Tibial artery (tissue), 4 donors: ENCODE measurements around the gene GPR32.
"Not testable (repeated sequence)": the region's sequence is repeated elsewhere in the genome, so short reads cannot be mapped to it uniquely, and the experiment has no call there.

Experiments used
- DNase-seq, 2 donors: peaks; one replicate each; pipeline ENCODE4 v3.0.0-alpha.2; 2019
- H3K27ac ChIP-seq, 2 donors: fragments of 200-600 bp; sonication (generic) in 1 of 2; 1 replicate in 1 of 2; 2 replicates in 1 of 2; pipeline ENCODE4 v1.5.1; 2018 to 2019; ENCODE audit warnings: mild to moderate bottlenecking in 1 of 2
- H3K27me3 ChIP-seq, 2 donors: fragments of 200-600 bp; sonication (generic) in 1 of 2; one replicate each; pipeline versions ENCODE4 v1.5.1 to v1.6.0; 2016 to 2019
- H3K36me3 ChIP-seq, 3 donors: fragments of 200-600 bp; sonication (generic) in 2 of 3; one replicate each; pipeline ENCODE4 v1.5.1; 2016 to 2019; ENCODE audit warnings: mild to moderate bottlenecking in 2 of 3
- H3K4me1 ChIP-seq, 4 donors: fragments of 200-600 bp; sonication (generic) in 2 of 4; 1 replicate in 3 of 4; 2 replicates in 1 of 4; pipeline ENCODE4 v1.5.1; 2016 to 2019
- H3K4me3 ChIP-seq, 2 donors: fragments of 200-600 bp; sonication (generic) in 1 of 2; 1 replicate in 1 of 2; 2 replicates in 1 of 2; pipeline ENCODE4 v1.5.1; 2018 to 2019; ENCODE audit warnings: mild to moderate bottlenecking in 2 of 2
- H3K9me3 ChIP-seq, 3 donors: fragments of 200-600 bp; sonication (generic) in 1 of 3; one replicate each; pipeline ENCODE4 v1.5.1; 2016 to 2019
- CTCF ChIP-seq, 2 experiments: fragments of 200-600 bp in 1 of 2; fragments of 450-650 bp in 1 of 2; IDR thresholded peaks; one replicate each; pipeline ENCODE4 v1.5.1; 2017 to 2019; ENCODE audit warnings: antibody characterized with exemption in 2 of 2, mild to moderate bottlenecking in 1 of 2, moderate library complexity in 1 of 2
- intact Hi-C: fragments of 100-400 bp; cut with DNase I; formaldehyde crosslinking; loops from one replicate; pipeline ENCODE4 v1.15.0; 2023; ENCODE audit warnings: low total_unique reads

Gene GPR32

GRCh38 chr19:50799547-50799851 is 29.2 kb downstream of the GPR32 start:
- peaks cover 22 to 69% (median 41%) of the 10 kb centered on the region in 3 donors for H3K36me3 ChIP-seq
- no peak for DNase-seq
- peaks cover 0 to 25% (median 18%) of the 10 kb centered on the region in 4 donors for H3K4me1 ChIP-seq
- no peaks in the 10 kb centered on the region for H3K27me3 ChIP-seq
- TF ChIP-seq CTCF (IDR thresholded peaks at IDR 0.05): no peak
- intact Hi-C loops: no loop called here
- no peak overlapping the region for H3K4me3 ChIP-seq
- H3K9me3 ChIP-seq: no peaks in the 10 kb centered on the region
- no peak overlapping the region for H3K27ac ChIP-seq

- no peak for DNase-seq
- H3K9me3 ChIP-seq: no peaks in the 10 kb centered on the region
- no peaks in the 10 kb centered on the region for H3K27me3 ChIP-seq
- intact Hi-C loops: no loop called here
- no peak overlapping the region for H3K4me3 ChIP-seq
- peaks cover 22 to 60% (median 41%) of the 10 kb centered on the region in 3 donors for H3K36me3 ChIP-seq
- no peak for TF ChIP-seq CTCF (IDR thresholded peaks at IDR 0.05)
- peaks cover 0 to 24% (median 20%) of the 10 kb centered on the region in 4 donors for H3K4me1 ChIP-seq
- H3K27ac ChIP-seq: no peak overlapping the region
Measured at GRCh38 chr19:50801107-50801506, 30.8 kb downstream of the GPR32 start.

GRCh38 chr19:50803633-50804419 is 33.6 kb downstream of the GPR32 start:
- H3K4me3 ChIP-seq: peak overlapping the region; percentile 76 to 90
- no peaks in the 10 kb centered on the region for H3K9me3 ChIP-seq
- H3K4me1 ChIP-seq: peaks cover 0 to 24% (median 20%) of the 10 kb centered on the region in 4 donors
- no peaks in the 10 kb centered on the region for H3K27me3 ChIP-seq
- peak overlapping the region; percentile 90 to 91 for H3K27ac ChIP-seq
- TF ChIP-seq CTCF (IDR thresholded peaks at IDR 0.05): no peak
- intact Hi-C loops: no loop called here
- no peak for DNase-seq
- peaks cover 5 to 32% (median 19%) of the 10 kb centered on the region in 3 donors for H3K36me3 ChIP-seq

GRCh38 chr19:50804420-50805272 is 34.4 kb downstream of the GPR32 start:
- peak; percentile 99 for DNase-seq
- H3K4me3 ChIP-seq: peak overlapping the region; percentile 76 to 90
- H3K36me3 ChIP-seq: peaks cover 5 to 24% (median 12%) of the 10 kb centered on the region in 3 donors
- H3K27me3 ChIP-seq: no peaks in the 10 kb centered on the region
- H3K4me1 ChIP-seq: peaks cover 0 to 24% (median 20%) of the 10 kb centered on the region in 4 donors
- H3K27ac ChIP-seq: peak overlapping the region; percentile 90 to 91
- TF ChIP-seq CTCF (IDR thresholded peaks at IDR 0.05): no peak
- intact Hi-C loops: no loop called here
- H3K9me3 ChIP-seq: no peaks in the 10 kb centered on the region

GRCh38 chr19:50808856-50809255 is 38.6 kb downstream of the GPR32 start:
- no peak overlapping the region for H3K27ac ChIP-seq
- TF ChIP-seq CTCF (IDR thresholded peaks at IDR 0.05): no peak
- peaks cover 0 to 7% (median 3%) of the 10 kb centered on the region in 4 donors for H3K4me1 ChIP-seq
- H3K27me3 ChIP-seq: no peaks in the 10 kb centered on the region
- no peak for DNase-seq
- H3K36me3 ChIP-seq: no peaks in the 10 kb centered on the region
- no peaks in the 10 kb centered on the region for H3K9me3 ChIP-seq
- no peak overlapping the region for H3K4me3 ChIP-seq
- intact Hi-C loops: no loop called here

- intact Hi-C loops, H3K9me3 ChIP-seq, H3K4me1 ChIP-seq, H3K4me3 ChIP-seq, DNase-seq, H3K36me3 ChIP-seq, H3K27ac ChIP-seq: not testable (repeated sequence)
- peaks cover 0 to 15% of the 10 kb centered on the region in 2 donors for H3K27me3 ChIP-seq
Measured at GRCh38 chr19:50811622-50812238, 41.5 kb downstream of the GPR32 start.
